SU-DHL-6 (cell line): ENCODE measurements around the gene CFAP99.

Experiments used
- EZH2phosphoT487 ChIP-seq: fragments of 200-600 bp; sonication (generic), shearing (Covaris generic); conservative IDR thresholded peaks from 2 replicates; pipeline ENCODE4 v1.6.1; 2018; ENCODE audit warnings: mild to moderate bottlenecking, antibody characterized with exemption, low read length, moderate library complexity, mixed read lengths
- TF ChIP-seq, protein P1 (sequence below): fragments of 200-600 bp; sonication (generic); IDR thresholded peaks from one replicate; pipeline ENCODE4 v1.5.1; 2017; ENCODE audit warnings: antibody characterized with exemption, mild to moderate bottlenecking, low read length, moderate library complexity; ENCODE audit not compliant: insufficient read depth, poor library complexity, severe bottlenecking

- TF ChIP-seq, protein P1, sequence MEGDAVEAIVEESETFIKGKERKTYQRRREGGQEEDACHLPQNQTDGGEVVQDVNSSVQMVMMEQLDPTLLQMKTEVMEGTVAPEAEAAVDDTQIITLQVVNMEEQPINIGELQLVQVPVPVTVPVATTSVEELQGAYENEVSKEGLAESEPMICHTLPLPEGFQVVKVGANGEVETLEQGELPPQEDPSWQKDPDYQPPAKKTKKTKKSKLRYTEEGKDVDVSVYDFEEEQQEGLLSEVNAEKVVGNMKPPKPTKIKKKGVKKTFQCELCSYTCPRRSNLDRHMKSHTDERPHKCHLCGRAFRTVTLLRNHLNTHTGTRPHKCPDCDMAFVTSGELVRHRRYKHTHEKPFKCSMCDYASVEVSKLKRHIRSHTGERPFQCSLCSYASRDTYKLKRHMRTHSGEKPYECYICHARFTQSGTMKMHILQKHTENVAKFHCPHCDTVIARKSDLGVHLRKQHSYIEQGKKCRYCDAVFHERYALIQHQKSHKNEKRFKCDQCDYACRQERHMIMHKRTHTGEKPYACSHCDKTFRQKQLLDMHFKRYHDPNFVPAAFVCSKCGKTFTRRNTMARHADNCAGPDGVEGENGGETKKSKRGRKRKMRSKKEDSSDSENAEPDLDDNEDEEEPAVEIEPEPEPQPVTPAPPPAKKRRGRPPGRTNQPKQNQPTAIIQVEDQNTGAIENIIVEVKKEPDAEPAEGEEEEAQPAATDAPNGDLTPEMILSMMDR, result no peak
- no peak for TF ChIP-seq EZH2phosphoT487
Observed at GRCh38 chr4:2396781-2397368, 21.9 kb upstream of the CFAP99 start.
